ENCODE measurements around the gene WDR55. TPM values are rescaled to one million over a fixed set of nuclear protein-coding genes. Genes with fewer than 3 reads are reported as not detected.

Gene WDR55
- total and polyA plus RNA-seq, 2 of the 8 experiments (the other 6 are each of a cell fraction or from before 2014, with no cell fraction given): 15.3 to 22.7 TPM

- TF ChIP-seq SP1 (IDR thresholded peaks at IDR 0.05; ENCODE audit: low read depth, low read length) (no peak), NRF1 (IDR thresholded peaks at IDR 0.05; ENCODE audit: low read depth, low read length) (no peak), KDM5A (IDR thresholded peaks at IDR 0.05; ENCODE audit: low read length) (no peak), TEAD4 (IDR thresholded peaks at IDR 0.05; ENCODE audit: low read depth, low read length) (no peak)
Measured at GRCh38 chr5:140633021-140633471, 31.7 kb upstream of the WDR55 start, which contains the start of gene CD14 (continued).

Measured in H1 (cell line).